ENCODE data around the gene NSMCE4A.
"Not testable (repeated sequence)": the region's sequence is repeated elsewhere in the genome, so short reads cannot be mapped to it uniquely, and the experiment has no call there.

NSMCE4A gene

GRCh38 chr10:121990015-121990677 lies 15.1 kb upstream of the NSMCE4A start:
- no peak for DNase-seq (ENCODE audit: low read depth in 4 of 4, low spot score in 1 of 4)

GRCh38 chr10:121988361-121989324 lies 13.6 kb upstream of the NSMCE4A start, which contains the start of gene TACC2:
Gene TACC2, plus strand, starts transcription at chr10:121989163. Its CDS starts 32,819 bp downstream, at chr10:122021982.
- no peak for DNase-seq (ENCODE audit: low read depth in 4 of 4, low spot score in 1 of 4)

GRCh38 chr10:121984463-121984862 lies 9.4 kb upstream of the NSMCE4A start:
- no peak for DNase-seq (ENCODE audit: low read depth in 4 of 4, low spot score in 1 of 4)

- no peak for DNase-seq (ENCODE audit: low read depth in 4 of 4, low spot score in 1 of 4)
These were observed 8.8 kb upstream of the NSMCE4A start for GRCh38 chr10:121983852-121984251.

GRCh38 chr10:121981346-121981745 lies 6.3 kb upstream of the NSMCE4A start:
- DNase-seq (ENCODE audit: low read depth in 4 of 4, low spot score in 1 of 4): no peak

GRCh38 chr10:121978511-121978910 lies 3.5 kb upstream of the NSMCE4A start:
- DNase-seq (ENCODE audit: low read depth in 4 of 4, low spot score in 1 of 4): no peak

GRCh38 chr10:121976607-121977006 lies 1.6 kb upstream of the NSMCE4A start:
- DNase-seq (ENCODE audit: low read depth in 4 of 4, low spot score in 1 of 4): no peak

- DNase-seq (ENCODE audit: low read depth in 4 of 4, low spot score in 1 of 4): no peak
These were observed 474 bp upstream of the NSMCE4A start for GRCh38 chr10:121975295-121976086.

GRCh38 chr10:121974019-121974534 lies 940 bp downstream of the NSMCE4A start:
- DNase-seq (ENCODE audit: low read depth in 4 of 4, low spot score in 1 of 4): no peak

GRCh38 chr10:121969086-121969485 lies 5.9 kb downstream of the NSMCE4A start:
- not testable (repeated sequence) for DNase-seq (ENCODE audit: low read depth in 4 of 4, low spot score in 1 of 4)

GRCh38 chr10:121965996-121966395 lies 9.0 kb downstream of the NSMCE4A start:
- no peak for DNase-seq (ENCODE audit: low read depth in 4 of 4, low spot score in 1 of 4)

- no peak for DNase-seq (ENCODE audit: low read depth in 4 of 4, low spot score in 1 of 4)
These were observed 13.6 kb downstream of the NSMCE4A start for GRCh38 chr10:121961456-121961855.

GRCh38 chr10:121959671-121960070 lies 15.3 kb downstream of the NSMCE4A start:
- DNase-seq (ENCODE audit: low read depth in 4 of 4, low spot score in 1 of 4): no peak

GRCh38 chr10:121956111-121957061 lies 18.6 kb downstream of the NSMCE4A start:
- DNase-seq (ENCODE audit: low read depth in 4 of 4, low spot score in 1 of 4): no peak

GRCh38 chr10:121952226-121952625 lies 22.8 kb downstream of the NSMCE4A start:
- DNase-seq (ENCODE audit: low read depth in 4 of 4, low spot score in 1 of 4): no peak

- DNase-seq (ENCODE audit: low read depth in 4 of 4, low spot score in 1 of 4): no peak
These were observed 25.6 kb downstream of the NSMCE4A start for GRCh38 chr10:121949451-121949850.

- DNase-seq (ENCODE audit: low read depth in 4 of 4, low spot score in 1 of 4): no peak
These were observed 26.0 kb downstream of the NSMCE4A start for GRCh38 chr10:121949049-121949448.

- no peak for DNase-seq (ENCODE audit: low read depth in 4 of 4, low spot score in 1 of 4)
These were observed 27.4 kb downstream of the NSMCE4A start for GRCh38 chr10:121947343-121948330.

All from stimulated activated CD4-positive, alpha-beta T cell treated with anti-CD3 and anti-CD28 coated beads, Interleukin-1b, Interleukin-23, amount 100 ng/mL, for 24 hours (primary cell).